Posterior cingulate gyrus (tissue), 11 donors: ENCODE data around the gene MACROD2.

ENCODE experiments used
- DNase-seq, 10 donors: peaks; one replicate each; pipeline versions ENCODE4 v3.0.0 to v3.0.0-alpha.2; 2020 to 2021; ENCODE audit warnings: mixed read lengths in 3 of 10
- intact Hi-C: fragments of 100-400 bp; cut with DNase I; formaldehyde crosslinking; loops from one replicate; pipeline ENCODE4 v1.15.1; 2023

Gene MACROD2

DNA sequence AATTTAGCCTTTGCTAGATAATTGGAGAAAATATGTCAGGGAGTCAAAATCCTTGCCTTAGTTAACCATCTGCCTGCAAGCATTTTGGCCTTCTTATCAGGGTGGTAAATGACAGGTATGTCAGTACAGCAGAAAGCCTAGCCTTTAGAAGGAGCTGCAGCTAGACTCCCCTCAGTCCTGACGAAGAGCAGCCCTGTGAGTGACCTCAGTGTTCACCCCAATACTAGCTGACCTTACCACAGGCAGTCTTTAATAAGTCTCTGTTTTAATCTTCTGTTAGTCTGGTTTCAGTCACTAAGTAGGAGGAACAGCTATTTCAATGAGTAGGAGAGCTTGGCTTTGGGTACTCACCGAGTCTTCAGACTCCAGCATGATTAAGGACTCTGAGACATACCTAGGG is 682.1 kb downstream of the MACROD2 start:
- intact Hi-C loops: no loop called here
- DNase-seq: no peak

DNA sequence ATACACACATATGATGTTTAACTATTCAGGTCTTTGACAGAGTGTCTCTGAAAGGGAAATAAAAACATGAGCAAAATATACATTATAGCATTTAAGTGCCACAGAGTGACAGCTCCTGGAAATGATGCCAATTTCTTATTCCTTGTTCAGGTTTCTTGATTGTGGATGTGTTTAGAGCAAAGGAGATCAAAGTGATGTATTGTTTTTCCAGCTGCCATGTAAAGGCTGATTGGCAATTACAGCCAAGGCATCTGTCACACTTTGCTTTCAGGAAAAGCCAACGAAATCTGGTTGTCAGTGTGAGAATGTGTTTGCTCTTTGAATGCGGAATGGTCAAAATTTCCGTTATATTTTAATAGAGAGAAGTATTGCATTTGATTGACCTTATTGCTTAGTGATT is 689.9 kb downstream of the MACROD2 start:
- intact Hi-C loops: no loop called here
- DNase-seq: no peak

DNA sequence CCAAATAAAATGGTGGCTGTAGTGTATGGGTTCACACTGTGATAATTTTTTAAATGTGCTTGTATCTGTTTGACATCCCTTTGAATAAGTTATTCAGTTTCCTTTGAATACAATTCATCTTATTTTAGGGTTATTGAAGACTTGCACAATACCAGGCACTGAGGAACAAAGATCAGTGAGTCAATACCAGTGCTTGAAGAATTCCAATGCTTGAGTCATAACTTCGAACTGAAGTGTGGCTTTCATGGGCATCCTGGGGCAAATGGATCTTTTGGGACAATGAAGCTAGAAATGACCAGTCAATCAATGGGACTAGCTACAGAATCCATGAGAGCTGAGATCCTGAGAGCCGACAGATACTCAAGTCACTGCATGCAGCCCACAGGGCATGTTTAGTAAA is 692.0 kb downstream of the MACROD2 start:
- DNase-seq: no peak
- intact Hi-C loops: no loop called here

DNA sequence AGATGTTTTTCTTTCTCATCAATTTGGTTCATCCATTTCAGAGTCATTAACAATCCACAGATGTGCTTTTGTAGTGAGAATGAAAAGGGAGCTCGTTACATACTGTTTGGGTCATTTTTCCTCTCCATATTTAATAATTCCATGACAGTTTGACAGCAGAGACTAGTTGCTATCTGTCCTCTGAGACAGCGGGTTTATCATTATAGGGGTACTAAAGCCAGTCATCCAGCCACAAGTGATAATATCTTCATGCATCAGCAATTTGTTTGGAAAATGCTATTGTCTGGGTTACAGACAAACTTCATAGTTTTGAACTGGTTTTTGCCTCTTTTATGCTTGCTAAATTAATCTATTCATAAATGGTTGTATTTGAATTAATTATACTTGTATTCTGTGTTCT is 692.7 kb downstream of the MACROD2 start:
- intact Hi-C loops: no loop called here
- no peak for DNase-seq

DNA sequence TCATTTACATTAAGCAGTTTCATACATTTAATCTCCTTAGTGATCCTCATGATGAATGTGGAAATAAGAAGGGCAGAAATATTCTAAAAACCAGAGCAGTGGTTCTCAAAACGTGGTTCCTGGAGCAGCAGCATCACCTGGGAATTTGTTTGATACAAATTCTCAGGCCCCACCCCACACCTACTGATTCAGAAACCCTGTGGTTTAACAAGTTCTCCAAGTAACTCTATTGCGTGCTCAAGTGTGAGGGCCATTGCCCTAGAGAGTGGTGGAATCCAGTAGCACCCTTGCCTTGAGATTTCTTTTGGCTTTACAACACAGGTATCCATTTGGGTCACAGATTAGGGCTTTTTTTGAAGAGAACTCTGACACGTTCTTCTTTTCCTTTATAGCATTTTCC is 696.7 kb downstream of the MACROD2 start:
- DNase-seq: no peak

DNA sequence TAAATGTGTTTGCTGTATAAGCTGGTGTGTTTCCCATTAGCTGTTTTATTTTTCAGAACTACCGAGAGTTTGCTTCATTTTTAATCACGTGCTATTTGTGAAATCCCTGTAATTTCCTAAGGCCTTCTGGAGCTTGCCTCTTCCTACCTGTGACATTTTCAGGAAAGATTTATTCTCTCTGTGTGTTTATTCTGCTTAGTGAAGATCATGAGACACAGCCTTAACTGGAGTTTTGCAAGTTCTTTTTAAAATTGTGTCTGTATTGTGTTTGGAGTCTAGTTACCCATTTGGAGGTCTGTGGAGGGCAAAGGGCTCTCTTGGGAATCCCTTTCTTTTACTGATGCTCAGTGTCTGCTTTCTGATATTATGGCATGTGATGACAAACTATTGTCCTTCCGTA is 701.2 kb downstream of the MACROD2 start:
- no peak for DNase-seq
- intact Hi-C loops: no loop called here

More for the DNA sequence above, 696.7 kb downstream of the MACROD2 start:
- intact Hi-C loops: no loop called here

DNA sequence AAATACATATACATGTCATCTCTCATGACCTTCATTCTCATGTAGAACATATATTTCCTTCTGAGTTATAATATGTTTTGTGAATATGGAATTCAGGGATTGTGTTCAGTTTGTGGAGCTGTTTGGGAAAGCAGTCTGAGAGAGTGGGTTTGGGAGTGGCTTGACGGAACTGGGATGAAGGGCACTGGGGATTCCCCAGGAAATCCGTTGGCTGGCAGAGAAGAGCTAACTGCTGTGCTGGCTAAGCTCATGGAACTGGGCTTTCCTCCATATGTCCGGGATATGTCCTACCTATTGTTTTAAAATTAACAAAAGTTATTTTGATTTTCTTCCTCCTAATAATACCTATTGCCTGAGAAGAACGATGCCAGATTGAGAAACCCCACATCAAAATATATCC is 701.6 kb downstream of the MACROD2 start:
- DNase-seq: no peak
- intact Hi-C loops: no loop called here

DNA sequence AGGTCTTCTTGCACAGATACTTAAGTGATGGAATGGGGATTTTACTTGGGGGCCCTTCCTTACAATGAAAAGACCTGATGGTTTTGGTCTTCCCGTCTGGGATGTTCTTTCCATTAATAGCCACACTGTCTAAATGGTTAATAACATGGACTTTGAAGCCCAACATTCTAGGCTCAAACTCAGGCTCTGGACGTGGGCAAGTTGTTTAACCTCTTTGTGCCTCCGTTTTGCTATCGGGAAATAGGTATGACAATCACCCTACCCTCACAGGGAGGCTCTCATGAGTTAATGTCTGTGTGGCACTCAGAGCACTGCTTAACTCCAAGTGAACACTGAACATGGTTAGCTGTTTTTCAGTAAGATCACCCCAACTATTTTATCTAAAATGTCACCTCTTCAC is 702.8 kb downstream of the MACROD2 start:
- intact Hi-C loops: no loop called here
- no peak for DNase-seq

DNA sequence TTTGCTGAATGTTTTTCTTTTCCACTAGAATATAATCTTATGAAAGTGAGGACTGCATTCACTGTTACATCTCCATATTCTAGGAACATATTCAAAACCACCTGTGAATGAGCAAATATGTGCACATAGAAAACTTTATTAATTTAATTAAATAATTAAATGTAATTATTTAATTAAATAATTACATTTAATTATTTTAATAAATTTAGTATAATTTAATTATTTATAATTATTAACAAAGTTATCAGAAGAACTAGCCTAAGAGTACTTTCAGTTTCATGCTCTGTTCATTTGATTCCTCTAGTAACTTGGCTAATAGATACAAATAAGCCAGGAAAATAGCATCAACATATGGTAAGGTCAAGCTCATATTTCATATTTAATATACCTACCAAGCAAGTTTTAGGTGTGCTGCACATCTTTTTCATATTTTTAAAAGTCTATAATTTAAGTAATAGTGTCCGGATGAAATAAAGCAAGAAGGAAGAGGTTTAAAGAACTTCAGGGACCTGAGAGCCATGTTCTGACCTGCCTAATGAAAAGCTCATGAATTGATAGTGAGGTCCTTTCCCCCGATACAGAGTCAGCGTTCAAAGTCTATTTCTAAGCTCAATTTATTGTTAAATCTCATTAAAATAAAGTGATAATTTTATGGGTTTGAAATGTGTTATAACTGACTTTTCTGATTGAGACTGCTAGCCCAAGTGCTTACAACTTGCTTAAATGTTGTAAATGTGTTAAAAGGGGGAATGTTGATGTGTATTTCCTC is 703.5 kb downstream of the MACROD2 start:
- intact Hi-C loops: no loop called here
- no peak for DNase-seq

DNA sequence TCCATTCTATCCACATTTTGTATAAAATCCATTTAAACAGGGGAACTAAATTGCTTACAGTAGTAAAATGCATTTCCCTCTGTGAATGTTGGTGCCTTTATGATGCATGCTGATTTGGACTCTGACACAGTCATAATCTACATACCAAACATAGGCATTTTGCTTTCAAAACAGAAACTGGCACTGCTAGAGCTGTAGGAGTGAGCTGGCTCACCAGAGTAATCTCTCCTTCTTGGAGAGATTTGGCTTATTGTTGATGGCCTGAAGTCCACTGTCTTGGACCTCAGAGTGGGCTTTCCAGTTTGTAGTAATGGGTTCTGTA is 705.3 kb downstream of the MACROD2 start:
- intact Hi-C loops: no loop called here
- DNase-seq: no peak

DNA sequence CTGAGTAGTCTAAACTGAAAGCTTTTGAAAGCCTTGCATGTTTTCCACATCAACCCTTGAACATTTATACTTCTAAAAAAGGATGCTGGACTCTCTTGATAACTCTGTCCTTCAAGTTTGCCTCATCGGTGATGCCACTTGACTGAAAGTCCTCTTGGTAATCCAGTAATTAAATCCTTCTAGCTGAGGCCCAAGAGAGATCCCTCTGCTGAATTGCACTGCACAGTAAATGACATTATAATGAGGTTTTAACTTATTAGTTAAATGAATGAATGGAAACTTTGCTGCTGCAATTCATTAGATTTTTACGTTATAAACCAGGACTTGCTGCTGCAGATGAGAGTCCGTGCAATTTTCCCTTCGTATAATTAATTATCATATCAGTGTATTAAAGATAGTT is 706.0 kb downstream of the MACROD2 start:
- intact Hi-C loops: no loop called here
- DNase-seq: no peak

DNA sequence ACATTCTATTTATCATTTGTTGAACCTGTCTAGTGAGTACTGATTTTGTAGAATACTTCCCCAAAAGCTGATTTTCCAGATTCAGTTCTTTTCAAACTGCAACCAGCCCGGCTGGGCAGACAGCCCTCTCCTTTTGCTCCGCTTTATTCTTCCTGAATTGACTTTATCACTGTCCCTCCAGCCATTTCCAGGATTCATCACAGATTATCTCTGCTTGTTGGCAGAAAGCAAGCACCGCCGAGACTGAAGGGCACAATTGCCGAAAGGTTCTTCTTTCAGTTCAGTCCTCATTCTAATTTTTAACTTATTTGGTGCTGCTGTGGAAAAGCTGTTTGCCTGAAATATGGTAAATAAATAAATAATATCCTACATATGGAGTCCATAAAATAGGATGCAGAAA is 711.2 kb downstream of the MACROD2 start:
- no peak for DNase-seq
- intact Hi-C loops: no loop called here

DNA sequence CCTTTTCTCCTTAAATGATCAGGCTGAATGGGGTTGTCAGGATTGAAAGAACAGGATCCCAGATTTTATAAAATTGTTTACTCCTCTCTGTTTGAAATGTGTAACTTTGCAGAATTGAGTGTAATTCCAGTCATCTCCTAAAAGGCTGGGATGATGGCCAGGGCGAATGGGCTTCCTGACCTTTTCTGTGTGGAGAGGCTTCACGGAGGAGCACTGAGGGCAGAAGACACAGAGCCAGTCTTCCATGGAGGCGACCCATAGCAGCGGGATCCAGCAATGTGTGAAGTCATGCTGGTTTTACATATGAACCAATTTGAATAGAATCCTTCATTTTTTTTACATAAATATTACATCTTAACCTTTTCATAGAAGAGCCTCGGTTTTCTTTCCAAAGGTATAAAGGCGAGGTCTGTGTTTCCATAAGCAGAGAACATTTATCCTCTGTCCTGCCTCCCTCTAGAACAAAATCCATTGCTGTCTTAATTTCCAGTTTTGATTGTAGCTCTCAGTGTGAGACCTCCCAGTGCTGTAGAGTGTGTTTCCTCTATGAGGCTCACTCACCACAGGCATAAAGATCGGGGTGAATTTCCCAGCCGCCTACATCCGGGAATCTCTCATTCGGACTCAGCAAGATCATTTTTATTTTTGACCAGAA is 711.8 kb downstream of the MACROD2 start:
- intact Hi-C loops: no loop called here

DNA sequence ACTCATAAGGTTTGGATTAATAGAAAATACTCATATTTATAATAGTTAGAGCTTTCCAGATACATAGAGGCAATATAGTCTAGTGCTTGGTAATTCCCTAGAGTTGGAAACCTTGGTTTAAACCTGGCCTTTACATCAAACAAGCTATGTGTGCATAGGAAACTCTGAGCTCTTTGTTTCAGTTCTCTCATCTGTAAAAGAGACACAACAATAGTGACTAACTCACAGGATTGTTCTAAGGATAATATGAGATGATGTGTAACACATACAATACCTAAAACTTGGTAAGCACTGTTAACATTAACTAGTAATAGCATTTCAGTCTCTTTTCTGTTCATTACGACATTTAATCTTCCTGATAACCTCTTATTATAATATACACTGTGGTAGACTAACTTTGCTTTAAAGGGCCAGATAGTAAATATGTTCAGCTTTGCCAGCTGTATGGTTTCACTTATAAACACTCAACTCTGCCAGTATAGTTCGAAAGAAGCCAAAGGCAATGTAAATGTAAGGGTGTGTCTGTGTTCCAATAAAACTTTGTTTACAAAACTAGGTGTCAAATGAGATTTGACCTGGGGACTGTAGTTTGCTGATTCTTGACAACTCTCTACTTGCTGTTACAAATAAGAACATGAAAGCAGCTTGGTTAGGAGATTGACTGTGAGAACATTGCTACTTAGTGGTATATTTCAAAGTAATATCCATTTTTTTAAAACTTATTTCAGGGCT is 712.7 kb downstream of the MACROD2 start:
- no peak for DNase-seq
- intact Hi-C loops: no loop called here

More for the DNA sequence above, 711.8 kb downstream of the MACROD2 start:
- no peak for DNase-seq

DNA sequence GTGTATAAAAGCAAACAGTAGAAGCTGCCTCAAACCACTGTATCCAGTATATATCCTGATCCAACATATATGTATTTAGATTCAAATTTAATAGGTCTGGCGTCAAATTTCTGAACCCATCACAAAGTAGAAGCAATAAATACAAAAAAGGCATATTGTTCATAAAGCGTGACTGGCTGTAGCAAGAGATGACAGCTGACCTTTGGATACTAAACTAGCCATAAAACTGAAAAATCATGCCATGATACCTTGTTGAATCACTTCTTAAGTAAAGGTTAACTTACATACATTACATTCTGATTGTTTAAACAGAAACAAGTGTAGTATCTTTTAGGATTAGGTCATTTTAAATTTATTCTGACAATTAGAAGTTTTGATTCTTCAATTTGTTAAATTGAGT is 714.1 kb downstream of the MACROD2 start:
- intact Hi-C loops: no loop called here
- no peak for DNase-seq

DNA sequence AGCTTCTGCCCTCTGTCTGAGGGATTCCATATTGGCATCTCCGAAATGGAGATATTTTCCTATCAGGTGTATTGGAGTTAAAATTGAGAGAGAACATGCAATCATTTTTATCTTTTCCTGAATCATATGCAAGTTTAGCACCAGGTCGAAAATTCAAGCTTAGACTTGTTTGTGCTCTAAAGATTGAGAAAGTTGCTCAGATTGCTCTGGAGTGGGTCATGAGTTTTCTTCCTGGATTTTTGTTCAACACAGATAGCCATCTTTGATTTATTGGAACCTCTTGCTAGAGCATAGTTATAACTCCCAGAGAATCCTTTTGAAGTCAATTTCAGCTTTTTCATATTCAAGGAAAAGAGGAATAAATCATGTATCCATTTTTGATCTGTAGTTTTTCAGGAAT is 715.6 kb downstream of the MACROD2 start:
- DNase-seq: no peak
- intact Hi-C loops: no loop called here

DNA sequence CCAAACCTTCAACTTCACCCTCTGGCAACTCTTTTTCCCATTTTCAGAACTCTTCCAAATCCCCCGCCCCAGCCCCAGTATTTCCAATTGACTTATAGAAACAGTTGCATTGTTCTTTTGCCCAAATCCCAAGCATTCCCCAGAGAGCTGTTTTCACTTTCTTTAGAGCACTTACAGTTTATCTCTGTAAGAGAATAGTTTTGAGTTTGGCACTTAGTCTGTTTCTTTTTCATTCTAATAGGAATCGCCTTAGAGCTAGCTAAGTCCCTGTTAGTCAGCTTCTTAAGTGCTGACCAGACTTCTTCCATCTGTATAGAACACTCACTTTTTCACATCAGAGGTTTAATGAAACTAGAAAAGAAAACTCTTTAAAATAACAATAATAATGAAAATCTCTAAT is 716.3 kb downstream of the MACROD2 start:
- no peak for DNase-seq
- intact Hi-C loops: no loop called here

DNA sequence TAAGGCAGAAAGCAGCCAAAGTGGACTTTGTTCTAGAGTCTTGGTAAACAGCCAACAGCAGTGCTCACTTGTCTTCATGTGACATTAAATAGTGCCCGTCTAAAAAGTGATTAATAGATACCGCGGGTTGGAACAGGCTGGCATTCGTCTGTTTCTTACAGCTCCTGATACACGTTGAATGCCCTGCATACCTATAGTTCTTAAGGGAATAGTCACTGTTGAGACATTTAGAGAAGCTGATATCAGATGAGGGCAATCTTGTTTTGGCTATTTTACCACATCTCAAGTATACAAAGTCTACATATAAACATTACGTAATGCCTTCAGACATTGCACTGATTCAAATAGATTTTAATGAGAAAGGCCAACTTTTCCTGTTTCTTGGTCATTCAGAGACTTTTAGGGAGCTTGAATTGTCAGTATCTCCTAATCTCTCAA is 717.0 kb downstream of the MACROD2 start:
- intact Hi-C loops: no loop called here
- DNase-seq: no peak

DNA sequence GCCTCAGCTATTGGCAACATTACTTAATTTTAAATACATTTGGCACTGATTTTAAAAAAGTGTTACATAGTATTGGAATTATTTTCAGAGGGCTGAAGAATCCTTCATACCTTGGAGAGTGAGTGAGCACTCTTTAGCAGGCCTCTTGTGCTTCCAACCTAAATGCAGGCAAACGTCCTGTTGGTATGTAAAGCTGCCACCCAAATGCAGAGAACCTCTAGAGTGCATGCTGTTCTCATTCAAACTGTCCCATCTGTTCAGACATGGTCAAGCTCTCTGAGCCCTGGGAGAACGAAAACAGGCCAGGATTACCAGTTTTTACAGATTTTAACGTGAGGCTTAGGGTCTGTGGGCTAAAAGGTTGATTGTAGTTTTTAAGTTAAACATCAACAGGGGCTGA is 720.1 kb downstream of the MACROD2 start:
- no peak for DNase-seq
- intact Hi-C loops: no loop called here

DNA sequence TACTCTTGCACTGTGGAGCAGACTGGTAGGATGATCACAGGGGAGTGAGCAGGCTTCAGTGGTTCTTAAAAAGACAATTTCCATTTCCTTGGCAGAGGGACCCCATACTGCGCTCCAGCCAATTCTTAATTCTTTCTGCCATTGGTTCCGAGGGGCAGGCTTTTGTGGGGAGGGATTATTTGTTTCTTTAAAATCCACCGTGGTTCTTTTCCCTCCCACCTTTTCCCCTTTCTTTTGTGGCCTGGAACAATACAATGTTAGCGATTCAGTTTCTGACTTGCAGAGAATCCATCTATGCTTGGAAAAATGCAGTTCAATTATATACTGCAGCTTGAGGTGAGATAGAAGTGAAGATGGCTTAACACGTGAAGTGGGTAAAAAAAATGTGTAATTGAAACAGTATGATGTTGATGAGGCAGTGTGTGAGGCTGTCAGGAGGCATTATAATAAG is 721.1 kb downstream of the MACROD2 start:
- no peak for DNase-seq
- intact Hi-C loops: no loop called here

DNA sequence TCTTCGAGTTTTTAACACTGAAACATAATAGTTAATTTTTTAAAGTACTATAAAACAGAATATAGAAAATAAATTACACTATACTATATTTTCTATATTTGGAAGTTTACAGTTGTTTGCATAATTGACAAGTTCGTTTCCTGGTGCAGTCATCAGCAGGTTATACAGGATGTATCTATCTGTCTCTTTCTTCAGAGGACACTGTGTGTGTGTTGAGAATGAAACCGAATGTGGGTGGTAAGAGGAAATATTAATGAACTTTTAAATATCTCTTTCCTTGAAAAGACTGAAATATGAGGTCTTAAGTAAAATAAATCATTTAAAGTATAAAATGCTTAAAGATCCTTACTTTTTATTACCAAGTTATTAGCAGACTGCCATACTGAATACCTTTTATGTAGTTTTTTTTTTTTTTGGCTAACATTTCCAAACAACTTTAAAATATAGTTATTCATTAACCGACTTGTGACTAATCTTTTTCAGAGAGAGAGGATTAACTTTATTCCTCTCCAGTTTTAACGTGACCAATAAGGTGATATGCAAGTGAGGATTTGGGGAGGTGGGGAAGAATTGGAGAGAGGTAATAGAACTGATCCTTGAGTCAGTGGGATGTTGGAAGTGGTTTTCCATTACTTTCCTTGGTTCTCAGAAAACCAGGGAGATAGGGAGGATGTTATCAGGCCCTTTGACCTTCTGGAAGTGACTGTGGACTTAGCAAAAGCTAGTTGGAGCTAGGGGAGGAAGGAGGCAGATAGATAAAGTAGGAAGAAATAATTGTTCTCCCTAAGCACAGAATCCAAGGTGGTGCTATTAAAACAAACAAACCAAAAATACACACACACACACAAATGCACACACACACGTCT is 722.1 kb downstream of the MACROD2 start:
- intact Hi-C loops: no loop called here

More for the DNA sequence above, 722.1 kb downstream of the MACROD2 start:
- DNase-seq: no peak
